ENCODE data around the gene CCDC186. TPM values are rescaled to one million over a fixed set of nuclear protein-coding genes. Genes with fewer than 3 reads are reported as not detected.

Gene CCDC186
- total RNA-seq, 8 experiments from 2014 or later, result 9.6 to 23.1 (median 17.4) TPM

- no peaks in the 10 kb centered on the region for H3K4me1 ChIP-seq (replicated peaks in 1 of 2)
- no peak for ATAC-seq (replicated peaks in 6 of 8)
- H3K4me3 ChIP-seq, result no peak overlapping the region
- 29 to 100% (median 81%) methylated on average over 1 of the region's 1 CpG; no CpG with 5 or more reads in 3 of the 10 experiments for WGBS, 10 experiments
- in situ Hi-C loops (cut with MboI; ENCODE audit: low pct_unique_long_range_greater_than_20kb in 2 of 9, low sequenced_read_pairs in 9 of 9, unreplicated experiment in 9 of 9), result no loop called here
- H3K27ac ChIP-seq, result no peak overlapping the region
Measured at GRCh38 chr10:114140036-114140435, 34.0 kb downstream of the CCDC186 start.

- no peak for ATAC-seq (replicated peaks in 6 of 8)
- H3K4me1 ChIP-seq (replicated peaks in 1 of 2), result no peaks in the 10 kb centered on the region
- H3K4me3 ChIP-seq, result no peak overlapping the region
- H3K27ac ChIP-seq, result no peak overlapping the region
- in situ Hi-C loops (cut with MboI; ENCODE audit: low pct_unique_long_range_greater_than_20kb in 2 of 9, low sequenced_read_pairs in 9 of 9, unreplicated experiment in 9 of 9), result no loop called here
- WGBS, 10 experiments, result 87 to 100% (median 96%) methylated on average over 1 to 3 of the region's 3 CpGs
Measured at GRCh38 chr10:114138581-114138980, 35.4 kb downstream of the CCDC186 start.

GRCh38 chr10:114135476-114135875 lies 38.5 kb downstream of the CCDC186 start:
- H3K4me1 ChIP-seq (replicated peaks in 1 of 2), result no peaks in the 10 kb centered on the region
- in situ Hi-C loops (cut with MboI; ENCODE audit: low pct_unique_long_range_greater_than_20kb in 2 of 9, low sequenced_read_pairs in 9 of 9, unreplicated experiment in 9 of 9), result no loop called here
- 40 to 100% (median 83%) methylated on average over 1 to 2 of the region's 2 CpGs; no CpG with 5 or more reads in 2 of the 10 experiments for WGBS, 10 experiments
- ATAC-seq (replicated peaks in 6 of 8), result no peak
- no peak overlapping the region for H3K4me3 ChIP-seq
- no peak overlapping the region for H3K27ac ChIP-seq

- 80 to 100% (median 94%) methylated on average over 1 to 3 of the region's 3 CpGs for WGBS, 10 experiments
- no peak overlapping the region for H3K27ac ChIP-seq
- H3K4me1 ChIP-seq (replicated peaks in 1 of 2), result no peaks in the 10 kb centered on the region
- in situ Hi-C loops (cut with MboI; ENCODE audit: low pct_unique_long_range_greater_than_20kb in 2 of 9, low sequenced_read_pairs in 9 of 9, unreplicated experiment in 9 of 9), result no loop called here
- no peak overlapping the region for H3K4me3 ChIP-seq
- ATAC-seq (replicated peaks in 6 of 8), result no peak
Measured at GRCh38 chr10:114131094-114131493, 42.9 kb downstream of the CCDC186 start.

GRCh38 chr10:114121031-114121430 lies 53.0 kb downstream of the CCDC186 start:
- Histone ChIP-seq H3K27ac (no peak overlapping the region), H3K4me1 (replicated peaks in 1 of 2) (no peaks in the 10 kb centered on the region), H3K4me3 (no peak overlapping the region)
- ATAC-seq (replicated peaks in 6 of 8), result no peak
- in situ Hi-C loops (cut with MboI; ENCODE audit: low pct_unique_long_range_greater_than_20kb in 2 of 9, low sequenced_read_pairs in 9 of 9, unreplicated experiment in 9 of 9), result loop anchor here in 5 of 9 experiments (25.0 kb wide), 3 partner anchors 309 to 409 kb away; no protein-coding TSS in a partner anchor
- 100% methylated on average over 1 of the region's 1 CpG for WGBS, 10 experiments

GRCh38 chr10:114118514-114118913 lies 55.5 kb downstream of the CCDC186 start:
- H3K4me3 ChIP-seq, result no peak overlapping the region
- in situ Hi-C loops (cut with MboI; ENCODE audit: low pct_unique_long_range_greater_than_20kb in 2 of 9, low sequenced_read_pairs in 9 of 9, unreplicated experiment in 9 of 9), result loop anchor here in 5 of 9 experiments (25.0 kb wide), 3 partner anchors 306 to 406 kb away; no protein-coding TSS in a partner anchor
- no peak overlapping the region for H3K27ac ChIP-seq
- 50 to 100% (median 96%) methylated on average over 1 to 2 of the region's 2 CpGs; no CpG with 5 or more reads in 3 of the 10 experiments for WGBS, 10 experiments
- ATAC-seq (replicated peaks in 6 of 8), result no peak
- H3K4me1 ChIP-seq (replicated peaks in 1 of 2), result no peaks in the 10 kb centered on the region

- in situ Hi-C loops (cut with MboI; ENCODE audit: low pct_unique_long_range_greater_than_20kb in 2 of 9, low sequenced_read_pairs in 9 of 9, unreplicated experiment in 9 of 9), result loop anchor here in 5 of 9 experiments (25.0 kb wide), 3 partner anchors 305 to 405 kb away; no protein-coding TSS in a partner anchor
- Histone ChIP-seq H3K4me3 (no peak overlapping the region), H3K4me1 (replicated peaks in 1 of 2) (no peaks in the 10 kb centered on the region), H3K27ac (no peak overlapping the region)
- no peak for ATAC-seq (replicated peaks in 6 of 8)
- WGBS, 10 experiments, result 56 to 100% (median 75%) methylated on average over 1 to 2 of the region's 2 CpGs; no CpG with 5 or more reads in 3 of the 10 experiments
Measured at GRCh38 chr10:114117728-114118127, 56.3 kb downstream of the CCDC186 start.

GRCh38 chr10:114115661-114116445 lies 58.1 kb downstream of the CCDC186 start:
- H3K4me3 ChIP-seq, result no peak overlapping the region
- H3K27ac ChIP-seq, result no peak overlapping the region
- in situ Hi-C loops (cut with MboI; ENCODE audit: low pct_unique_long_range_greater_than_20kb in 2 of 9, low sequenced_read_pairs in 9 of 9, unreplicated experiment in 9 of 9), result loop anchor here in 5 of 9 experiments (25.0 kb wide), 3 partner anchors 304 to 404 kb away; no protein-coding TSS in a partner anchor
- no peak for ATAC-seq (replicated peaks in 6 of 8)
- no peaks in the 10 kb centered on the region for H3K4me1 ChIP-seq (replicated peaks in 1 of 2)
- 0 to 90% (median 71%) methylated on average over 1 to 6 of the region's 8 CpGs for WGBS, 10 experiments

- peak in 3 of 8 experiments; percentile 70 to 78 (median 78) for ATAC-seq (replicated peaks in 6 of 8)
- Histone ChIP-seq H3K4me3 (no peak overlapping the region), H3K27ac (no peak overlapping the region), H3K4me1 (replicated peaks in 1 of 2) (no peaks in the 10 kb centered on the region)
- in situ Hi-C loops (cut with MboI; ENCODE audit: low pct_unique_long_range_greater_than_20kb in 2 of 9, low sequenced_read_pairs in 9 of 9, unreplicated experiment in 9 of 9), result loop anchor here in 5 of 9 experiments (25.0 kb wide), 3 partner anchors 298 to 398 kb away; no protein-coding TSS in a partner anchor
- WGBS, 10 experiments, result 7 to 81% (median 65%) methylated on average over 1 to 4 of the region's 5 CpGs; no CpG with 5 or more reads in 2 of the 10 experiments
Measured at GRCh38 chr10:114110174-114110972, 63.6 kb downstream of the CCDC186 start.

GRCh38 chr10:114103284-114103683 lies 70.7 kb downstream of the CCDC186 start:
- Histone ChIP-seq H3K4me1 (replicated peaks in 1 of 2) (no peaks in the 10 kb centered on the region), H3K27ac (no peak overlapping the region), H3K4me3 (no peak overlapping the region)
- in situ Hi-C loops (cut with MboI; ENCODE audit: low pct_unique_long_range_greater_than_20kb in 2 of 9, low sequenced_read_pairs in 9 of 9, unreplicated experiment in 9 of 9), result loop anchor here in 6 of 9 experiments (10.0 to 25.0 kb wide), 6 partner anchors 291 to 398 kb away; no protein-coding TSS in a partner anchor
- peak; percentile 41 to 81 (median 68) for ATAC-seq (replicated peaks in 6 of 8)
- 0 to 42% (median 15%) methylated on average over 1 to 6 of the region's 6 CpGs; no CpG with 5 or more reads in 1 of the 10 experiments for WGBS, 10 experiments

- Histone ChIP-seq H3K4me3 (no peak overlapping the region), H3K4me1 (replicated peaks in 1 of 2) (no peaks in the 10 kb centered on the region), H3K27ac (no peak overlapping the region)
- in situ Hi-C loops (cut with MboI; ENCODE audit: low pct_unique_long_range_greater_than_20kb in 2 of 9, low sequenced_read_pairs in 9 of 9, unreplicated experiment in 9 of 9), result loop anchor here in 6 of 9 experiments (10.0 to 25.0 kb wide), 6 partner anchors 290 to 397 kb away; no protein-coding TSS in a partner anchor
- 20 to 100% (median 81%) methylated on average over 1 to 2 of the region's 2 CpGs; no CpG with 5 or more reads in 4 of the 10 experiments for WGBS, 10 experiments
- ATAC-seq (replicated peaks in 6 of 8), result no peak
Measured at GRCh38 chr10:114102256-114102655, 71.7 kb downstream of the CCDC186 start.

- H3K4me1 ChIP-seq (replicated peaks in 1 of 2), result no peaks in the 10 kb centered on the region
- in situ Hi-C loops (cut with MboI; ENCODE audit: low pct_unique_long_range_greater_than_20kb in 2 of 9, low sequenced_read_pairs in 9 of 9, unreplicated experiment in 9 of 9), result loop anchor here in 6 of 9 experiments (10.0 to 25.0 kb wide), 6 partner anchors 289 to 396 kb away; no protein-coding TSS in a partner anchor
- no peak overlapping the region for H3K27ac ChIP-seq
- WGBS, 10 experiments, result 0 to 100% (median 10%) methylated on average over 1 to 24 of the region's 47 CpGs; no CpG with 5 or more reads in 1 of the 10 experiments
- H3K4me3 ChIP-seq, result peak overlapping the region in 3 of 5 donors; percentile 7 to 12 (median 8)
- ATAC-seq (replicated peaks in 6 of 8), result peak in 7 of 8 experiments; percentile 24 to 78 (median 53)
Measured at GRCh38 chr10:114100848-114101741, 72.9 kb downstream of the CCDC186 start.
